HepG2 (cell line): Measurements from ENCODE around the gene MYL3. TPM values are rescaled to one million over a fixed set of nuclear protein-coding genes. Genes with fewer than 3 reads are reported as not detected.

Experiments used
- ATAC-seq: fragments of 200-7000 bp; cut with Tn5 transposase; 3 replicates; pipeline ENCODE4 v1.9.1; 2020; ENCODE audit warnings: mild to moderate bottlenecking, moderate library complexity
- BruUV-seq: library from RNA; stranded (reverse); fragments of 400-500 nt; replicated peaks from 2 replicates; lab custom pipeline; 2021; lab: Mats Ljungman, UMichigan
- CTCF ChIA-PET: fragments of 300-600 bp; formaldehyde crosslinking; extraction: SDS; loops from one replicate; lab custom pipeline; 2021; ENCODE audit warnings: low total read pairs, inconsistent platforms, low intra/inter-chr PET ratio; lab: Yijun Ruan, JAX
- POLR2A ChIA-PET: fragments of 350-600 bp; sonication (Branson Sonifier 250); formaldehyde crosslinking; loops from one replicate; lab custom pipeline; 2020; ENCODE audit warnings: antibody characterized with exemption, inconsistent platforms; lab: Yijun Ruan, JAX
- DNase-seq: peaks from one replicate; pipeline ENCODE4 v3.0.0-alpha.2; 2015; ENCODE audit warnings: low spot score
- FAIRE-seq: peaks from 3 replicates; lab custom pipeline; 2011; peaks lifted over from hg19 to GRCh38; lab: Jason Lieb, UNC
- H2AFZ ChIP-seq: one replicate; pipeline ENCODE4 v1.6.1; 2011; ENCODE audit warnings: low read length, inconsistent platforms
- H3K27ac ChIP-seq: fragments of 300-600 bp; 3 replicates; pipeline ENCODE4 v1.8.0; 2011; ENCODE audit warnings: mixed run types, mild to moderate bottlenecking, mixed read lengths, low read length, inconsistent platforms; ENCODE audit not compliant: insufficient read depth; ENCODE audit errors: extremely low read length
- H3K27me3 ChIP-seq, 2 experiments: fragments of 200-600 bp in 1 of 2; 2 replicates in 1 of 2; 3 replicates in 1 of 2; pipeline versions ENCODE4 v1.6.0 to v1.8.0; 2011; ENCODE audit warnings: low read length in 2 of 2, mild to moderate bottlenecking in 2 of 2, moderate library complexity in 2 of 2, inconsistent platforms in 1 of 2; ENCODE audit not compliant: insufficient read depth in 2 of 2, control insufficient read depth in 1 of 2
- H3K36me3 ChIP-seq, 2 experiments: fragments of 200-600 bp in 1 of 2; replicated peaks in 1 of 2; 2 replicates in 1 of 2; 3 replicates in 1 of 2; pipeline versions ENCODE4 v1.5.1 to v1.8.0; 2011; ENCODE audit warnings: low read length in 2 of 2, inconsistent platforms in 1 of 2; ENCODE audit not compliant: insufficient read depth in 2 of 2, control insufficient read depth in 1 of 2
- H3K4me1 ChIP-seq: 2 replicates; pipeline ENCODE4 v1.5.1; 2012; ENCODE audit warnings: low read length, inconsistent platforms; ENCODE audit not compliant: insufficient read depth
- H3K4me2 ChIP-seq: 2 replicates; pipeline ENCODE4 v1.6.0; 2011; ENCODE audit warnings: low read depth, low read length, inconsistent platforms
- H3K4me3 ChIP-seq, 3 experiments: fragments of 200-600 bp in 1 of 3; sonication (generic), shearing (Covaris generic) in 1 of 3; replicated peaks in 1 of 3; 2 replicates each; pipeline ENCODE4 v1.5.1; 2011 to 2016; ENCODE audit warnings: low read length in 3 of 3, inconsistent platforms in 2 of 3, low read depth in 2 of 3, mild to moderate bottlenecking in 2 of 3, control low read depth in 1 of 3, mixed read lengths in 1 of 3; ENCODE audit not compliant: insufficient read depth in 1 of 3
- H3K79me2 ChIP-seq: one replicate; pipeline ENCODE4 v1.6.1; 2011; ENCODE audit warnings: low read length, inconsistent platforms; ENCODE audit not compliant: insufficient read depth
- H3K9ac ChIP-seq: 2 replicates; pipeline ENCODE4 v1.6.0; 2011; ENCODE audit warnings: mild to moderate bottlenecking, low read depth, low read length, inconsistent platforms; ENCODE audit not compliant: insufficient read depth
- H3K9me3 ChIP-seq: 2 replicates; pipeline ENCODE4 v1.5.1; 2012; ENCODE audit warnings: mild to moderate bottlenecking, low read length
- H4K20me1 ChIP-seq: 2 replicates; pipeline ENCODE4 v1.6.0; 2011; ENCODE audit warnings: inconsistent platforms, mild to moderate bottlenecking, low read length, moderate library complexity; ENCODE audit not compliant: insufficient read depth
- EP300 ChIP-seq, 3 experiments: sonication (generic) in 1 of 3; formaldehyde crosslinking in 1 of 3; IDR thresholded peaks; 2 replicates each; pipeline versions ENCODE4 v1.5.1 to v1.6.1; 2011 to 2020; ENCODE audit warnings: low read depth in 2 of 3, low read length in 2 of 3, borderline replicate concordance in 1 of 3, improper control_type of control experiment in 1 of 3, mild to moderate bottlenecking in 1 of 3, missing genetic modification reagents in 1 of 3, moderate library complexity in 1 of 3
- GABPB1 ChIP-seq: IDR thresholded peaks from 2 replicates; pipeline ENCODE4 v1.6.1; 2016; ENCODE audit warnings: mild to moderate bottlenecking, missing genetic modification reagents, moderate library complexity, missing compliant biosample characterization
- ISX ChIP-seq: sonication (generic); formaldehyde crosslinking; conservative IDR thresholded peaks from 2 replicates; pipeline ENCODE4 v1.5.0; 2020; ENCODE audit warnings: missing genetic modification reagents
- MAZ ChIP-seq, 2 experiments: sonication (generic) in 1 of 2; formaldehyde crosslinking in 1 of 2; IDR thresholded peaks; 2 replicates each; pipeline versions ENCODE4 v1.5.0 to v1.6.1; 2012 to 2020; ENCODE audit warnings: low read depth in 2 of 2, mild to moderate bottlenecking in 2 of 2, borderline replicate concordance in 1 of 2, improper control_type of control experiment in 1 of 2, low read length in 1 of 2, missing genetic modification reagents in 1 of 2, moderate library complexity in 1 of 2
- MED8 ChIP-seq: sonication (generic); formaldehyde crosslinking; IDR thresholded peaks from 2 replicates; pipeline ENCODE4 v1.8.1; 2023; ENCODE audit warnings: mild to moderate bottlenecking, missing genetic modification reagents; ENCODE audit not compliant: insufficient replicate concordance
- NRL ChIP-seq: sonication (generic); formaldehyde crosslinking; IDR thresholded peaks from 2 replicates; pipeline ENCODE4 v1.5.0; 2020; ENCODE audit warnings: missing genetic modification reagents, mild to moderate bottlenecking, moderate library complexity, borderline replicate concordance
- POLR2AphosphoS2 ChIP-seq: IDR thresholded peaks from 2 replicates; pipeline ENCODE4 v1.6.1; 2011; ENCODE audit warnings: low read depth, low read length, improper control_type of control experiment
- RAD51 ChIP-seq: fragments of 450-650 bp; IDR thresholded peaks from 2 replicates; pipeline ENCODE4 v1.6.1; 2016; ENCODE audit warnings: borderline replicate concordance
- SCMH1 ChIP-seq: sonication (generic); formaldehyde crosslinking; IDR thresholded peaks from 2 replicates; pipeline ENCODE4 v1.9.0; 2021; ENCODE audit warnings: missing genetic modification reagents, mild to moderate bottlenecking, borderline replicate concordance
- SMAD9 ChIP-seq: sonication (generic); formaldehyde crosslinking; IDR thresholded peaks from 2 replicates; pipeline ENCODE4 v1.5.1; 2020; ENCODE audit warnings: mild to moderate bottlenecking, missing genetic modification reagents
- SOX13 ChIP-seq, 3 experiments: fragments of 450-650 bp in 1 of 3; sonication (generic) in 1 of 3; formaldehyde crosslinking in 1 of 3; IDR thresholded peaks in 2 of 3; conservative IDR thresholded peaks in 1 of 3; 2 replicates each; pipeline versions ENCODE4 v1.5.0 to v1.6.1; 2016 to 2020; ENCODE audit warnings: antibody characterized with exemption in 1 of 3, mild to moderate bottlenecking in 1 of 3, missing compliant biosample characterization in 1 of 3, missing genetic modification reagents in 1 of 3, moderate library complexity in 1 of 3
- THYN1 ChIP-seq: sonication (generic); formaldehyde crosslinking; IDR thresholded peaks from 2 replicates; pipeline ENCODE4 v1.8.1; 2023; ENCODE audit warnings: low read depth, mild to moderate bottlenecking, moderate library complexity, missing genetic modification reagents, borderline replicate concordance
- TP53 ChIP-seq: sonication (generic); formaldehyde crosslinking; conservative IDR thresholded peaks from 2 replicates; pipeline ENCODE4 v1.4.0; 2020; ENCODE audit warnings: missing genetic modification reagents
- ZFAT ChIP-seq: sonication (generic); formaldehyde crosslinking; conservative IDR thresholded peaks from 2 replicates; pipeline ENCODE4 v1.8.1; 2023; ENCODE audit warnings: missing genetic modification reagents, inconsistent platforms
- ZNF264 ChIP-seq: sonication (generic); formaldehyde crosslinking; IDR thresholded peaks from 2 replicates; pipeline ENCODE4 v1.4.0; 2020; ENCODE audit warnings: missing genetic modification reagents
- ZNF879 ChIP-seq: sonication (generic); formaldehyde crosslinking; IDR thresholded peaks from 2 replicates; pipeline ENCODE4 v1.8.1; 2023; ENCODE audit warnings: missing genetic modification reagents
- whole genome bisulfite sequencing: methylation state at CpG from one replicate; pipeline ENCODE4 v1.1.6; 2017; ENCODE audit warnings: low lambda C conversion rate; 5-methylcytosine and 5-hydroxymethylcytosine counted together
- in situ Hi-C: cut with HindIII; loops from 2 replicates; pipeline ENCODE4 v1.10.0; 2017; ENCODE audit warnings: low pct_unique_long_range_greater_than_20kb; ENCODE audit not compliant: extremely low pct_ligation_motif_present
- intact Hi-C: fragments of 100-400 bp; cut with micrococcal nuclease; formaldehyde crosslinking; loops from one replicate; pipeline ENCODE4 v1.10.0; 2022; ENCODE audit not compliant: unreplicated experiment
- polyA plus RNA-seq, 8 experiments: library from polyadenylated mRNA; depleted of rRNA in 3 of 8; stranded (reverse) in 7 of 8; unstranded in 1 of 8; fragments of >200 nt; fragmentation: Illumina TruSeq in 4 of 8; extraction: Trizol in 4 of 8; gene quantifications; 2 replicates each; pipeline versions ENCODE4 v1.2.1 to v1.2.3, GENCODE V29; 2011 to 2016; ENCODE audit warnings: low read depth in 4 of 8, missing spikeins in 1 of 8, mixed read lengths in 1 of 8; ENCODE audit not compliant: insufficient read depth in 1 of 8
- total RNA-seq, 5 experiments: library from RNA; depleted of rRNA; stranded (reverse); fragments of >200 nt; fragmentation: Illumina TruSeq; extraction: Trizol; gene quantifications; 2 replicates each; pipeline ENCODE4 v1.2.3, GENCODE V29; 2016; ENCODE audit warnings: low read depth in 1 of 5
- TF ChIP-seq, protein P1 (sequence below): sonication (generic); formaldehyde crosslinking; IDR thresholded peaks from 2 replicates; pipeline ENCODE4 v1.9.0; 2021; ENCODE audit warnings: missing genetic modification reagents, mild to moderate bottlenecking, borderline replicate concordance
- TF ChIP-seq, protein P2 (sequence below): IDR thresholded peaks from 2 replicates; pipeline ENCODE4 v1.4.0; 2020; ENCODE audit warnings: mild to moderate bottlenecking, missing genetic modification reagents

MYL3 gene
- total and polyA plus RNA-seq, 2 of the 13 experiments (the other 11 are each of a cell fraction or from before 2014, with no cell fraction given) = not detected

DNA sequence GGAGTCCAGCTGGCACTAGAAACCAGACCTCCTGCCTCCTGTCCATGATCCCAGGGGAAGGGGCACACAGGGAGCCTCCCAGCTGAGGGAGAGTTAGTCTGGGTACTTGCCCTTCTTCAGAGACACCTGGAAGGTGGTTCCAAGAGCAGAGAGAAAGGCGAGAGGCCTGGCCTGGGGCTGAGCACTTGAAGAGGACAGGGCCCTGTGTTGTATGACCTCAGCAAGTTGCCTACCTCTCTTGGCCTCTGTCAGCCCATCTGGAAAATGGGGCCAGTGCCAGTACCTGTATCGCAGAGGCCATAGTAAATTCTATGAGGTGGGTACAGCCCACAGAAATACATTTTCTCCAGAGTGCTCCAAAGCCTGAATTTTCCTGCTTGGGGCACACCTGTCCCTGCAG, 33.8 kb upstream of the MYL3 start (continued):
- TF ChIP-seq EP300 (IDR thresholded peaks at IDR 0.05; ENCODE audit: low read depth in 2 of 2, low read length in 2 of 2) (no peak), EP300 (CRISPR knock-in tag; IDR thresholded peaks at IDR 0.05; ENCODE audit: borderline replicate concordance) (no peak), ZFAT (CRISPR knock-in tag) (no peak), ISX (CRISPR knock-in tag) (no peak), NRL (no peak)
- TF ChIP-seq, protein P1, sequence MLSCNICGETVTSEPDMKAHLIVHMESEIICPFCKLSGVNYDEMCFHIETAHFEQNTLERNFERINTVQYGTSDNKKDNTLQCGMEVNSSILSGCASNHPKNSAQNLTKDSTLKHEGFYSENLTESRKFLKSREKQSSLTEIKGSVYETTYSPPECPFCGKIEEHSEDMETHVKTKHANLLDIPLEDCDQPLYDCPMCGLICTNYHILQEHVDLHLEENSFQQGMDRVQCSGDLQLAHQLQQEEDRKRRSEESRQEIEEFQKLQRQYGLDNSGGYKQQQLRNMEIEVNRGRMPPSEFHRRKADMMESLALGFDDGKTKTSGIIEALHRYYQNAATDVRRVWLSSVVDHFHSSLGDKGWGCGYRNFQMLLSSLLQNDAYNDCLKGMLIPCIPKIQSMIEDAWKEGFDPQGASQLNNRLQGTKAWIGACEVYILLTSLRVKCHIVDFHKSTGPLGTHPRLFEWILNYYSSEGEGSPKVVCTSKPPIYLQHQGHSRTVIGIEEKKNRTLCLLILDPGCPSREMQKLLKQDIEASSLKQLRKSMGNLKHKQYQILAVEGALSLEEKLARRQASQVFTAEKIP (CRISPR knock-in tag) = no peak

DNA sequence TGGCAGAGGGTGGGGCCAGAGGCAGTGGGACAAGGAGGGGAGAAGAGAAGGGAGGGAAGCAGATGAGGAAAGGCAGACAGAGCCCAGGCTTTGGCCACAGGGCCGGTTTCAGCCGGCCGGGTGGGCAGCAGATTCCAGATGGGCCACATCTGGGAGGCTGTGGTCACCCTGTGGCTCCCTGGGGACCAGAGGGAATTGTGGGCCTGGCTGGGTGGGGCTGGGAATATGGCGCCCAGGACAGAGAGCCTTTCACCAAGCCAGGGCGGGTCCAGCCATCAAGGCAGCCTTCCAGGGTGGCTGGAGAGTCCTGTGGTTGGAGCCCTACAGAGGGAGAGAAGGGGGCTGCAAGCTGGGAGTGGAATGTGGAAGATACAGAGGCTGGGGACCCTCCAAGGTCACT, 33.1 kb upstream of the MYL3 start:
- no peak for DNase-seq
- FAIRE-seq = no peak
- no peak for ATAC-seq
- 25% methylated on average over 2 of the region's 5 CpGs for WGBS
- Histone ChIP-seq H3K4me3 (no peak overlapping the region), H3K27ac (no peak overlapping the region), H3K36me3 (no peaks in the 10 kb centered on the region), H2AFZ (no peak overlapping the region), H4K20me1 (no peaks in the 10 kb centered on the region), H3K9me3 (no peaks in the 10 kb centered on the region), H3K79me2 (no peaks in the 10 kb centered on the region), H3K27me3 (peaks cover 6 to 30% of the 10 kb centered on the region in 2 experiments; a peak in 4 of 5 replicates), H3K4me2 (no peak overlapping the region), H3K9ac (no peak overlapping the region), H3K4me1 (peaks cover 13% of the 10 kb centered on the region)
- ChIA-PET CTCF (interaction anchor here (2.5 to 3.5 kb wide), 2 partner anchors 30 to 191 kb away, joined by 18 to 39 read pairs; no protein-coding TSS in a partner anchor), POLR2A (no interaction called here)
- in situ Hi-C loops (no loop called here), intact Hi-C loops (no loop called here)
- BruUV-seq = no TSS peak
- TF ChIP-seq ZNF264 (no peak), SCMH1 (no peak), TP53 (CRISPR knock-in tag) (no peak), THYN1 (CRISPR knock-in tag) (no peak), ZNF879 (CRISPR knock-in tag) (no peak), MED8 (CRISPR knock-in tag) (no peak), RAD51 (no peak), GABPB1 (CRISPR knock-in tag) (no peak), SOX13 (IDR thresholded peaks at IDR 0.05) (no peak), SOX13 (CRISPR knock-in tag; conservative IDR thresholded peaks at IDR 0.05 in 1 of 2, IDR thresholded peaks at IDR 0.05 in 1 of 2) (no peak), SMAD9 (CRISPR knock-in tag) (no peak), MAZ (IDR thresholded peaks at IDR 0.05; ENCODE audit: borderline replicate concordance, low read depth, low read length) (no peak), MAZ (CRISPR knock-in tag; IDR thresholded peaks at IDR 0.05; ENCODE audit: low read depth) (no peak), POLR2AphosphoS2 (no peak)
- TF ChIP-seq, protein P2, sequence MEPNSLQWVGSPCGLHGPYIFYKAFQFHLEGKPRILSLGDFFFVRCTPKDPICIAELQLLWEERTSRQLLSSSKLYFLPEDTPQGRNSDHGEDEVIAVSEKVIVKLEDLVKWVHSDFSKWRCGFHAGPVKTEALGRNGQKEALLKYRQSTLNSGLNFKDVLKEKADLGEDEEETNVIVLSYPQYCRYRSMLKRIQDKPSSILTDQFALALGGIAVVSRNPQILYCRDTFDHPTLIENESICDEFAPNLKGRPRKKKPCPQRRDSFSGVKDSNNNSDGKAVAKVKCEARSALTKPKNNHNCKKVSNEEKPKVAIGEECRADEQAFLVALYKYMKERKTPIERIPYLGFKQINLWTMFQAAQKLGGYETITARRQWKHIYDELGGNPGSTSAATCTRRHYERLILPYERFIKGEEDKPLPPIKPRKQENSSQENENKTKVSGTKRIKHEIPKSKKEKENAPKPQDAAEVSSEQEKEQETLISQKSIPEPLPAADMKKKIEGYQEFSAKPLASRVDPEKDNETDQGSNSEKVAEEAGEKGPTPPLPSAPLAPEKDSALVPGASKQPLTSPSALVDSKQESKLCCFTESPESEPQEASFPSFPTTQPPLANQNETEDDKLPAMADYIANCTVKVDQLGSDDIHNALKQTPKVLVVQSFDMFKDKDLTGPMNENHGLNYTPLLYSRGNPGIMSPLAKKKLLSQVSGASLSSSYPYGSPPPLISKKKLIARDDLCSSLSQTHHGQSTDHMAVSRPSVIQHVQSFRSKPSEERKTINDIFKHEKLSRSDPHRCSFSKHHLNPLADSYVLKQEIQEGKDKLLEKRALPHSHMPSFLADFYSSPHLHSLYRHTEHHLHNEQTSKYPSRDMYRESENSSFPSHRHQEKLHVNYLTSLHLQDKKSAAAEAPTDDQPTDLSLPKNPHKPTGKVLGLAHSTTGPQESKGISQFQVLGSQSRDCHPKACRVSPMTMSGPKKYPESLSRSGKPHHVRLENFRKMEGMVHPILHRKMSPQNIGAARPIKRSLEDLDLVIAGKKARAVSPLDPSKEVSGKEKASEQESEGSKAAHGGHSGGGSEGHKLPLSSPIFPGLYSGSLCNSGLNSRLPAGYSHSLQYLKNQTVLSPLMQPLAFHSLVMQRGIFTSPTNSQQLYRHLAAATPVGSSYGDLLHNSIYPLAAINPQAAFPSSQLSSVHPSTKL (CRISPR knock-in tag) = no peak
